ENCODE results near the gene AMPD3. TPM values are rescaled to one million over a fixed set of nuclear protein-coding genes. Genes with fewer than 3 reads are reported as not detected.
"Not testable (repeated sequence)": the region's sequence is repeated elsewhere in the genome, so short reads cannot be mapped to it uniquely, and the experiment has no call there.

AMPD3 gene
- total and polyA plus RNA-seq, 9 donors = 2.0 to 9.3 (median 6.8) TPM

DNA sequence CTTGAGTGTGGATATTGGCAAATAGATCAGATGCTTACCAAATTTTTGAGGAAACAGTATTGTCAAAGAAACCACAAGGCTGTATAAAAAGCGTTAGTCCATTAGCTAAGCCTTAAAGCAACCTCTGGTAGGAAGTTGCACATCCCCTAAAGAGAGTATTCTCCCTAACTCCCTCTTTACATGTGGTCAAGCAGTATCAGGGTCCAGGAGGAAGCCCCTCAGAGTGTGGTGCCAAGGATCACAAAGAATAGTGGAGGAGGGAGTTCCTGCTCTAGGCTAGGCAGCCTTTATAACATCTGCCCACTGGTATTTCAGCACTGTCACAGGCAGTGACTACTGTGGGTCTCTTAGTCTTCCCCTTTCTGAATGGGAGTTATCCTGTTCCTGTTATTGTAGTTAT, 18.8 kb upstream of the AMPD3 start:
- WGBS, 3 donors = 30 to 64% (median 63%) methylated on average over 1 of the region's 1 CpG
- TF ChIP-seq EP300 (IDR thresholded peaks at IDR 0.05) (no peak), POLR2A (IDR thresholded peaks at IDR 0.05) (no peak)
- TF ChIP-seq, protein P1, sequence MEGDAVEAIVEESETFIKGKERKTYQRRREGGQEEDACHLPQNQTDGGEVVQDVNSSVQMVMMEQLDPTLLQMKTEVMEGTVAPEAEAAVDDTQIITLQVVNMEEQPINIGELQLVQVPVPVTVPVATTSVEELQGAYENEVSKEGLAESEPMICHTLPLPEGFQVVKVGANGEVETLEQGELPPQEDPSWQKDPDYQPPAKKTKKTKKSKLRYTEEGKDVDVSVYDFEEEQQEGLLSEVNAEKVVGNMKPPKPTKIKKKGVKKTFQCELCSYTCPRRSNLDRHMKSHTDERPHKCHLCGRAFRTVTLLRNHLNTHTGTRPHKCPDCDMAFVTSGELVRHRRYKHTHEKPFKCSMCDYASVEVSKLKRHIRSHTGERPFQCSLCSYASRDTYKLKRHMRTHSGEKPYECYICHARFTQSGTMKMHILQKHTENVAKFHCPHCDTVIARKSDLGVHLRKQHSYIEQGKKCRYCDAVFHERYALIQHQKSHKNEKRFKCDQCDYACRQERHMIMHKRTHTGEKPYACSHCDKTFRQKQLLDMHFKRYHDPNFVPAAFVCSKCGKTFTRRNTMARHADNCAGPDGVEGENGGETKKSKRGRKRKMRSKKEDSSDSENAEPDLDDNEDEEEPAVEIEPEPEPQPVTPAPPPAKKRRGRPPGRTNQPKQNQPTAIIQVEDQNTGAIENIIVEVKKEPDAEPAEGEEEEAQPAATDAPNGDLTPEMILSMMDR (IDR thresholded peaks at IDR 0.05) = no peak
- no peak overlapping the region for H3K27ac ChIP-seq
- H3K4me1 ChIP-seq (ENCODE audit: insufficient read depth) = no peaks in the 10 kb centered on the region
- no peaks in the 10 kb centered on the region for H3K27me3 ChIP-seq
- intact Hi-C loops (cut with DNase I) = no loop called here
- DNase-seq = no peak
- H3K36me3 ChIP-seq = no peaks in the 10 kb centered on the region
- no peaks in the 10 kb centered on the region for H3K9me3 ChIP-seq
- no peak overlapping the region for H3K4me3 ChIP-seq

GRCh38 chr11:10436683-10437082, 18.4 kb upstream of the AMPD3 start:
- H3K9me3 ChIP-seq; DNase-seq; H3K36me3 ChIP-seq; intact Hi-C loops (cut with DNase I); H3K27ac ChIP-seq; H3K27me3 ChIP-seq; H3K4me3 ChIP-seq; H3K4me1 ChIP-seq (ENCODE audit: insufficient read depth): not testable (repeated sequence)
- WGBS, 3 donors = 67 to 84% (median 76%) methylated on average over 1 of the region's 1 CpG

DNA sequence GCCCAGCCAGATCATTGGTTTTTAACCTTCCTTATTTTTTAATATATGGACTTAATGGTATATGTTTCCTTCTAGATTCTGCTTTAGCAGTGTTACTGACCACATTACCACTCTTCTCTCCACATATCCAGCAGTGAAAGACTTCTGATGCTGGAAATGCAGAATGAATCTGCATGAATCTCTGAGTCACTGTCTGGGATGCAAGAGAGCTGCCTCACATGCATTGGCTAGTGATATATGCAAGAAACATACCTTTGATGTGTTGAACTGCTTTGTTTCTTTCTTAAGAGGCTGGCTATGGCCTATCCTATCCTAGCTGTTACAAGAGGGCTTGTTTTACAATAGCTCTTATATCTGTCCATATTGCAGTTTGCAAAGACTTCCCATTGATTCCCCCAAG, 16.6 kb upstream of the AMPD3 start:
- intact Hi-C loops (cut with DNase I) = no loop called here
- TF ChIP-seq POLR2A (IDR thresholded peaks at IDR 0.05) (no peak), EP300 (IDR thresholded peaks at IDR 0.05) (no peak)
- TF ChIP-seq, protein P1 (IDR thresholded peaks at IDR 0.05) = no peak

DNA sequence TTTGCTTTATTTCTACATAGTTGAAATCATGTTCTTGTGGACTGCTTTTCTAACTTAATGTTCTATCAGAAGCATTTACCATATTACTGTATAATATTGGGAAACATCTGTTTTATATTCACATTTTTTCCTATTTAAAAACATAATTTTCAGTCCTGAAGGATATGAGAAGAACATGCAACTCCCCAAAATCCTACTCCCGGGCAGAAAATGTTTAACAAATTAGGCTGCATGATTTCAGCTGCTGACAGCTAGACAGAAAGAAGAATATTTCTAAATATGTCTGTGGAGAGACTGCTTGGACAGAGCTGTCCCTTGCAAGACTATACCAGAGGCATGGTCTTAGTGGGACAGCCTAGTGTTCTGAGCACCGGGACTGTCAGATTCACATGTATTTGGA, 15.7 kb upstream of the AMPD3 start:
- no peak overlapping the region for H3K27ac ChIP-seq
- 56 to 66% (median 62%) methylated on average over 2 of the region's 2 CpGs for WGBS, 3 donors
- H3K4me1 ChIP-seq (ENCODE audit: insufficient read depth) = no peaks in the 10 kb centered on the region
- no peaks in the 10 kb centered on the region for H3K36me3 ChIP-seq
- no peak overlapping the region for H3K4me3 ChIP-seq
- no peaks in the 10 kb centered on the region for H3K9me3 ChIP-seq
- H3K27me3 ChIP-seq = no peaks in the 10 kb centered on the region
- no peak for TF ChIP-seq POLR2A (IDR thresholded peaks at IDR 0.05)
- no peak for TF ChIP-seq EP300 (IDR thresholded peaks at IDR 0.05)
- TF ChIP-seq, protein P1 (IDR thresholded peaks at IDR 0.05) = no peak
- no peak for DNase-seq
- intact Hi-C loops (cut with DNase I) = no loop called here

More for the DNA sequence above, 16.6 kb upstream of the AMPD3 start:
- Histone ChIP-seq H3K9me3 (no peaks in the 10 kb centered on the region), H3K36me3 (no peaks in the 10 kb centered on the region), H3K4me3 (no peak overlapping the region), H3K27ac (no peak overlapping the region), H3K27me3 (no peaks in the 10 kb centered on the region), H3K4me1 (ENCODE audit: insufficient read depth) (no peaks in the 10 kb centered on the region)
- DNase-seq = no peak

- 78 to 92% (median 84%) methylated on average over 6 of the region's 6 CpGs for WGBS, 3 donors
- no peaks in the 10 kb centered on the region for H3K9me3 ChIP-seq
- no peak overlapping the region for H3K4me3 ChIP-seq
- no peak for TF ChIP-seq POLR2A (IDR thresholded peaks at IDR 0.05)
- TF ChIP-seq EP300 (IDR thresholded peaks at IDR 0.05) = no peak
- TF ChIP-seq, protein P1 (IDR thresholded peaks at IDR 0.05) = no peak
- H3K27ac ChIP-seq = no peak overlapping the region
- H3K4me1 ChIP-seq (ENCODE audit: insufficient read depth) = no peaks in the 10 kb centered on the region
- no peaks in the 10 kb centered on the region for H3K36me3 ChIP-seq
- H3K27me3 ChIP-seq = no peaks in the 10 kb centered on the region
- no peak for DNase-seq
- intact Hi-C loops (cut with DNase I) = no loop called here
These were observed 15.1 kb upstream of the AMPD3 start for GRCh38 chr11:10439924-10440323.

All from ovary (tissue), 9 donors.